Activated naive CD4-positive, alpha-beta T cell treated with anti-CD3 and anti-CD28 coated beads for 36 hours (primary cell): ENCODE measurements around the gene ST7L. TPM values are rescaled to one million over a fixed set of nuclear protein-coding genes. Genes with fewer than 3 reads are reported as not detected.

ENCODE experiments used
- CTCF ChIA-PET: fragments of 350-600 bp; sonication (Branson Sonifier 250); formaldehyde crosslinking; loops from one replicate; lab custom pipeline; 2021; ENCODE audit warnings: antibody characterized with exemption; lab: Charles Lee
- DNase-seq: peaks from one replicate; pipeline ENCODE4 v3.0.0-alpha.2; 2020
- H3K27ac Mint-ChIP-seq: one replicate; pipeline ENCODE4 v1.8.0; 2021; ENCODE audit warnings: mild to moderate bottlenecking, mixed read lengths
- H3K27me3 Mint-ChIP-seq: one replicate; pipeline ENCODE4 v1.8.0; 2021; ENCODE audit warnings: low read depth, mixed read lengths
- H3K36me3 Mint-ChIP-seq: one replicate; pipeline ENCODE4 v1.8.0; 2021; ENCODE audit warnings: low read depth, mixed read lengths
- H3K4me1 Mint-ChIP-seq: one replicate; pipeline ENCODE4 v1.8.0; 2021; ENCODE audit warnings: low read depth, mixed read lengths
- H3K4me3 Mint-ChIP-seq: one replicate; pipeline ENCODE4 v1.8.0; 2021; ENCODE audit warnings: mild to moderate bottlenecking, moderate library complexity, mixed read lengths
- H3K9me3 Mint-ChIP-seq: one replicate; pipeline ENCODE4 v1.8.0; 2021; ENCODE audit warnings: mixed read lengths
- intact Hi-C: fragments of 100-400 bp; cut with micrococcal nuclease; formaldehyde crosslinking; loops from one replicate; pipeline ENCODE4 v1.15.1; 2023
- total RNA-seq, 2 experiments: library from RNA; stranded (reverse); gene quantifications; one replicate each; pipeline ENCODE4 v1.2.3, GENCODE V29; 2021

Gene ST7L
- total RNA-seq, 2 experiments from 2014 or later = 12.1 to 16.4 TPM

DNA sequence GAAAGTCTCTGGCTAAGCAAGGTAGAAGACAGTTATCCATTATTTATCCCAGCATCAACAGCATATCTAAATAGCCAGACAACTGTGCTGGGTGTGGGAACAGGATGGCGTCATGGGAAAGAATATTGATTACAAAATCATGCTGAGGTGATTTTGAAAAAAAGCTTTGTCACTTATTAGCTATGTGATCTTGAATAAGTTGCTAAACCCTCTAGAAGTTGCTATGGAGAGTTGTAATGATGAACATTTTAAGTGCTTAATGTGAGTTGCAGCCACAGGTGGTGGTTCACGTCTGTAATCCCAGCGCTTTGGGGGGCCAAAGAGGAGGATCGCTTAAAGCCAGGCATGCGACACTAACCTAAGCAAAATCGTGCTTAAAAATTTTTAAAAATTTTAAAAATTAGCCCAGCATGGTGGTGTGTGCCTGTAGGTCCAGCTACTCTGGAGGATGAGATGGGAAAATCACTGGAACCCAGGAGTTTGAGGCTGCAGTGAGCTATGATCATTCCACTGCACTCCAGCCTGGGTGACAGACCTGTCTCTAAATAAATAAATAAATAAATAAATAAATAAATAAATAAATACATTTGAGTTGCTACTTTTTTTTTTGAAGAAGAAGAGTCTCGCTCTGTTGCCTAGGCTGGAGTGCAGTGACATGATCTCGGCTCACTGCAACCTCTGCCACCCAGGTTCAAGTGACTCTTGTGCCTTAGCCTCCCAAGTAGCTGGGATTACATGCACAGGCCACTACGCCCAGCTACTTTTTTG is 76.6 kb downstream of the ST7L start:
- DNase-seq = no peak
- Mint-ChIP-seq H3K27ac (no peak overlapping the region), H3K4me3 (no peak overlapping the region), H3K36me3 (peaks cover 5% of the 10 kb centered on the region), H3K9me3 (no peaks in the 10 kb centered on the region), H3K4me1 (peaks cover 2% of the 10 kb centered on the region), H3K27me3 (no peaks in the 10 kb centered on the region)
- CTCF ChIA-PET = interaction anchor here (0.6 to 2.0 kb wide), 4 partner anchors 10 to 573 kb away, joined by 3 to 6 read pairs (median 3); no protein-coding TSS in a partner anchor
- intact Hi-C loops = no loop called here

DNA sequence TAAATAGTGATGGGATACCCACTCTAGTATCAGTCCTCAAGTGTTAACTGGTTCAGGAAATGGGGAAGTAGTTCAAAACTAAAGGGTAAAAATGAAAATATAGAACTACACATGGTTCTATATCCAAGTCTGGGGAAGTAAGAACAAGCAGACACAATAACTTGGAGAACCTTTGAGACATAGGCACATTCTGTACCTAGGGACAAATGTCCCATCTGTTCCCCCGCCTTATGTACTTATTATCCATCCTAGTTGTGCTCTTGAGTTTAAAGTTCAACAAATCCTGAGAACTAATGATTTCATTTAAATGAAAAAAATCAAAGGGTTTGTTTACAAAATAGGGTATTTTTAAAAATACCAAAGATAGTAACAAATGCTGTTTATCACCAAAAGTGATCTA is 77.6 kb downstream of the ST7L start:
- Mint-ChIP-seq H3K27ac (no peak overlapping the region), H3K27me3 (no peaks in the 10 kb centered on the region), H3K4me1 (peaks cover 2% of the 10 kb centered on the region), H3K36me3 (peaks cover 5% of the 10 kb centered on the region), H3K4me3 (no peak overlapping the region), H3K9me3 (no peaks in the 10 kb centered on the region)
- no peak for DNase-seq
- intact Hi-C loops = no loop called here
- CTCF ChIA-PET = no interaction called here

DNA sequence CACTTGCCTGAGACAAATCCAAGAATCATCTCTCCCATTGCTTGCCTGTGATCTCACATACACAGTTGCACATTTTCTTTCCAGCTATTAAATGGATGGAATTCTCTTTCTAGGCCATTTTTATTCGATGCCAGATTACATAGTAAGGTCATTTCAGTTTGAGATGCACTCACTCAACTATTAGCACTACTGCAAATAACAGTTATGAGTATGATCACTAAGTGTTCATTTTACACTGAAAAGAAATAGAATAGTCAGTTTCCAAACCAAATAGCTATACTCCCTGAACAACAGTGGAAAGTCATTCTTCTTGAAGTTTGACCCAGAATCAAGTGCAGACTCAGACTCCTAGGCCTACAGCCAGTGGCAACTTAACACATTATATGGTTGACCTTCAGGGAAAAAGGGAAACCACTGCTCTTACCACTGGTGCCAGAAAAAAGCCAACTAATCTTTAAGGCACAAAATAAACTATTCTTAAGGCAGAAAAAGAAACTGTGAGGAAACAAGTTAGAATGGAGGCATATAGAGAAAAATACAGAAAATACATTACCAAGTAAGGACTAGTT is 78.6 kb downstream of the ST7L start:
- Mint-ChIP-seq H3K27ac (no peak overlapping the region), H3K4me3 (no peak overlapping the region), H3K36me3 (peaks cover 5% of the 10 kb centered on the region), H3K4me1 (peaks cover 2% of the 10 kb centered on the region), H3K9me3 (no peaks in the 10 kb centered on the region), H3K27me3 (no peaks in the 10 kb centered on the region)
- no peak for DNase-seq
- intact Hi-C loops = no loop called here
- CTCF ChIA-PET = interaction anchor here (0.6 kb wide), 1 partner anchor 104 kb away, joined by 4 read pairs; no protein-coding TSS in a partner anchor

DNA sequence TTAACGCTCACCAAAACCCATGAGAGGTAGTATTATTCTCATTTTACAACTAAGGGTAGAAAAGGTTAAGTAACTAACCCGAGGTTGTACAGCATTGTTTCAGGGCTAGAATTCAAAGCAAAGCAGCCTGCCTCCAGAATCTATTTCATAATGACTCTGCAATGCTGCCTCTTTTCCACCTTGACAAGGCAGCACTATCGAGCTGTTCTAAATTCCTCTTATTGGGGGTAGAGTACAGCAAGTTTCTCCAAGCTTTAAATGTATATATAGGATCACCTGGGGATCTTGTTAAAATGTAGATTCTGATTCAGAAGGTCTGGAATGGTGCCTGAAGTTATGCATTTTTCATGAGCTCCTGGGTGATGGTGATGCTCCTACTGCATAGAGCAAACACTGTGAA is 80.1 kb downstream of the ST7L start:
- DNase-seq = no peak
- CTCF ChIA-PET = interaction anchor here (1.9 kb wide), 1 partner anchor 37 kb away, joined by 7 read pairs; no protein-coding TSS in a partner anchor
- intact Hi-C loops = no loop called here
- Mint-ChIP-seq H3K36me3 (peaks cover 5% of the 10 kb centered on the region), H3K4me1 (no peaks in the 10 kb centered on the region), H3K27me3 (no peaks in the 10 kb centered on the region), H3K27ac (no peak overlapping the region), H3K9me3 (no peaks in the 10 kb centered on the region), H3K4me3 (no peak overlapping the region)

DNA sequence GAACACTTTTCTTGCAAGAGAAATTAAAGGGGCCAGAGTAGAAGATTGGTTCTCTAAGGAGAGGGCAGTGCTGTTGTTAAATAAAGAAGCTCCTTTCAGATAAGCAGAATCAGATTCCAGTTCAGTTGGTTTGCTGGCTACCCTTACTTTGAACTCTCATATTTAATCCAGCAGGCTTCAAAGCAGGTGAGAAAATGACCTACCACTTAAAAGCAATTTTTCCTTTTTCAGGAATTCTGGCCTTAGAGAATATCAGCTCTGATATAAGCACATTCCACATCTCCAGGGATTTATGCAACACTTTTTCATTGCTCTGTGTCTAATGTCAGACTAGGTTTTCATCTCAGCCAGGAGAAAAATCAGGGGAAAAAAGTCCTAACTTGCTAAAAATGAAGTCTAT is 81.5 kb downstream of the ST7L start:
- no peak for DNase-seq
- intact Hi-C loops = no loop called here
- Mint-ChIP-seq H3K4me3 (no peak overlapping the region), H3K9me3 (no peaks in the 10 kb centered on the region), H3K4me1 (no peaks in the 10 kb centered on the region), H3K36me3 (peaks cover 8% of the 10 kb centered on the region), H3K27me3 (no peaks in the 10 kb centered on the region), H3K27ac (no peak overlapping the region)
- CTCF ChIA-PET = no interaction called here

DNA sequence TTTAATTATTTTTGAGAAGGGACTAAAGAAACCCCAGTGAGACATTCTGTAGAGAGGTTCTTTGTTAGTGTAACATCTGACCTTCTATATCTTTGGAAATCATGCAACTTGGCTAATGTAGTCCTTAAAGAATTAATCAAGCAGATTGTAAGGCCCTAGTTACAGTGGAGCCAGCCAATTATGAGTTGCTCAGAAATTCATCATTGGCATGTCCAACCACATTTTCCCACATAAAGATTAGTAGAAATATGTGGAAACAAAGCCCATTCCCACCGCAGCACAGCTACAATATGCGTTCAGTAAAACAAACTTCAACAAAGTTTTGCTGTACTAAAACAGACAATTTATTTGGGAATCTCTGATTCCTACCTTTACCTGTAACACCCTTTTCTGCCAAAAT is 82.4 kb downstream of the ST7L start:
- H3K9me3 Mint-ChIP-seq = no peaks in the 10 kb centered on the region

DNA sequence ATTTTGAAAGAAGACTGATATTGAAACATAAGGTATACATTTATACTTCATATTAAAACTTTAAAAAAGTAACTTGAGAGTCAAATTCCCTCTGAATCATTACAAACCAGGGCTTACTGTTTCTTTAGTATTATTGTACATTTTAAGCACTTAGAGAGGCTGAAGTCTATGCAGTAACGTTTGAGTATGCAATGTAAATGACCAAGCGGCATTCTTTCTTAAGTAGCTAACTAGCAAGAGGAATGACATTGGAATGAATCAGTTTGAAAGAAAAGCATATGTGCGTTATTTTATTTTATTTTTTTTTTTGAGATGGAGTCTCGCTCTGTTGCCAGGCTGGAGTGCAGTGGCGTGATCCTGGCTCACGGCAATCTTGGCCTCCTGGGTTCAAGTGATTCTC is 85.9 kb downstream of the ST7L start:
- no peak for DNase-seq
- no peaks in the 10 kb centered on the region for H3K4me1 Mint-ChIP-seq
- intact Hi-C loops = no loop called here
- CTCF ChIA-PET = interaction anchor here (1.6 kb wide), 1 partner anchor 10 kb away, joined by 3 read pairs; no protein-coding TSS in a partner anchor
- no peaks in the 10 kb centered on the region for H3K27me3 Mint-ChIP-seq
- no peak overlapping the region for H3K27ac Mint-ChIP-seq
- no peaks in the 10 kb centered on the region for H3K9me3 Mint-ChIP-seq
- H3K4me3 Mint-ChIP-seq = no peak overlapping the region
- H3K36me3 Mint-ChIP-seq = peaks cover 2% of the 10 kb centered on the region

More for the DNA sequence above, 82.4 kb downstream of the ST7L start:
- H3K36me3 Mint-ChIP-seq = peaks cover 8% of the 10 kb centered on the region
- H3K4me3 Mint-ChIP-seq = no peak overlapping the region
- CTCF ChIA-PET = no interaction called here
- intact Hi-C loops = no loop called here
- no peak for DNase-seq
- H3K4me1 Mint-ChIP-seq = no peaks in the 10 kb centered on the region
- H3K27me3 Mint-ChIP-seq = no peaks in the 10 kb centered on the region
- no peak overlapping the region for H3K27ac Mint-ChIP-seq

DNA sequence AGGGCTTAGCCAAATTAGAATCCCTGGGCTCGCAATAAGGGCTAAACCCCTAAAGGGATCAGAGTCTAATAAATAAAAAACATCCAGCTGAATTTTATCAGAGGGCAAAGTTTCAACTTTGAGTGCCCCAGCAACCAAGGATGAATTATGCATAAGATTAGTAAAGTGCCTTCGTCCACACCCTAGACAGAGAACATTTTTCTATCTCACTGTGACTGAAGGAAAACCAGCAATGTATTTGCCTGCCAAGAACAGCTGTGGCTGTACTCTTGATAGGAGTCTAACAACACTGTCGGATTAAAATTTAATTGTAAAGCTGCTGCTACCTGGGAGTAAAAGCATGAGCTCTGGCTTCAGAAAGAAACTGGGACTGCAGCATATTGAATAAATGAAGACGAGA is 86.9 kb downstream of the ST7L start:
- no peaks in the 10 kb centered on the region for H3K9me3 Mint-ChIP-seq
- H3K27me3 Mint-ChIP-seq = no peaks in the 10 kb centered on the region
- H3K27ac Mint-ChIP-seq = no peak overlapping the region
- no peak overlapping the region for H3K4me3 Mint-ChIP-seq
- no peaks in the 10 kb centered on the region for H3K4me1 Mint-ChIP-seq
- no peak for DNase-seq
- intact Hi-C loops = no loop called here
- peaks cover 4% of the 10 kb centered on the region for H3K36me3 Mint-ChIP-seq
- CTCF ChIA-PET = interaction anchor here (0.7 to 1.6 kb wide), 2 partner anchors 11 to 13 kb away, joined by 3 read pairs; no protein-coding TSS in a partner anchor

DNA sequence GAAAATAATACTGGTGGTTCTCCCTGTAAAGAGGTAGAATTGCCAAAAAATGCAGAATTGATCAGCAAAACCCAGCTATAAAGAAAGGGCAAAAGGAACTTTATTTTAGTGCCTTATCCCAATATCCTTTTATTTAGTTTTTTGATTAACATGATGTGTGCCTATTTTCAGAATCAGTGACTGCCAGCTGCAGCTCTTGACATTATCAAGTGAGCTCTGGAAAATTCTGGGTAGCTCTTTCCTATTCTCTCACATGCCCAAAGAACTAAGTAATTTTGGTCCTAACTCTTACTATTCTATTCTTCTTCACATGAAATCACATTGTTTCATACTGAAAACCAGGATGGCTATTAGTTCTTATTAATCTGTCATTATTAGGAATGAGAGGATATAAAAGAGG is 88.1 kb downstream of the ST7L start:
- H3K4me1 Mint-ChIP-seq = no peaks in the 10 kb centered on the region
- H3K4me3 Mint-ChIP-seq = no peak overlapping the region
- no peak overlapping the region for H3K27ac Mint-ChIP-seq
- peaks cover 4% of the 10 kb centered on the region for H3K36me3 Mint-ChIP-seq
- CTCF ChIA-PET = interaction anchor here (1.2 kb wide), 1 partner anchor 9 kb away, joined by 3 read pairs; no protein-coding TSS in a partner anchor
- H3K9me3 Mint-ChIP-seq = no peaks in the 10 kb centered on the region
- no peaks in the 10 kb centered on the region for H3K27me3 Mint-ChIP-seq
- intact Hi-C loops = no loop called here
- no peak for DNase-seq

DNA sequence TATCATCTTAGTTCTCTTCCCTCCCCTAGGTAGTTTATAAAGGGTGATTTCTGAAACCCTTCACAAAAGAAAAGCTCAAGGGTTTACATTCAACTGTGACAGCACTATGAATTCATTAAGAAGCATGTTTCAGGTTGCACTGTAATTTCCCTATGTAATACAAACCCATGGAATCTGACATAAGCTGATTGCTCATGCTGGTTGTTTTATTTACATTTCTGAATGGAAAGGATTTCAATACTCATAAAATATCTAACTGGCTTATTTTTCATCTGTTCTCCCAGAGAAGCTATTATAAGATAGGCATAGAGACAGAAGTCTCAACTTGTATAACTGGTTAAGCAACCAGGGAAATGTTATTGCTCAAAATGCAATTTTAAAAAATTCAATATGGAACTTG is 89.6 kb downstream of the ST7L start:
- Mint-ChIP-seq H3K4me1 (no peaks in the 10 kb centered on the region), H3K27me3 (no peaks in the 10 kb centered on the region), H3K4me3 (no peak overlapping the region), H3K9me3 (no peaks in the 10 kb centered on the region), H3K27ac (no peak overlapping the region), H3K36me3 (peaks cover 4% of the 10 kb centered on the region)
- DNase-seq = no peak
- CTCF ChIA-PET = no interaction called here
- intact Hi-C loops = no loop called here

DNA sequence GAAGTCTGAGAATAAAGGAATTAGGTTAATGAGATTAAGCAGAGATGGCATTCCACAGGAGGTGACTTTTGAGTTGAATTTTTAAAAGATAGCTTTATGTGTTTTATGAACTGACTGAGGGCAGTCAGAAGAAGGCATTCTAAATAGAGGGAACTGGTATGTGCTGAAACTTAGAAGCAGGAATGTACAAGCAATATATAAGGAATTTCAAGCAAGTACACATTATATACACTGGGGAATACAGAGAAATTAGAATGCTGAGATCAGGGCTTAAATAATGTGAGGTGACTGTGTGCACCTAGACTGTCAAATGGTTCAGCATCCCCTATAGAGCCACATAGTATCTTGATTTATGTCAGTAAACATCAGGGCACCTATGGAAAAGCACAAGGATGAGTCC is 90.9 kb downstream of the ST7L start:
- no peaks in the 10 kb centered on the region for H3K27me3 Mint-ChIP-seq
- no peaks in the 10 kb centered on the region for H3K4me1 Mint-ChIP-seq
- no peak overlapping the region for H3K27ac Mint-ChIP-seq
- peaks cover 2% of the 10 kb centered on the region for H3K36me3 Mint-ChIP-seq
- intact Hi-C loops = no loop called here
- DNase-seq = no peak
- no peak overlapping the region for H3K4me3 Mint-ChIP-seq
- CTCF ChIA-PET = no interaction called here
- no peaks in the 10 kb centered on the region for H3K9me3 Mint-ChIP-seq

DNA sequence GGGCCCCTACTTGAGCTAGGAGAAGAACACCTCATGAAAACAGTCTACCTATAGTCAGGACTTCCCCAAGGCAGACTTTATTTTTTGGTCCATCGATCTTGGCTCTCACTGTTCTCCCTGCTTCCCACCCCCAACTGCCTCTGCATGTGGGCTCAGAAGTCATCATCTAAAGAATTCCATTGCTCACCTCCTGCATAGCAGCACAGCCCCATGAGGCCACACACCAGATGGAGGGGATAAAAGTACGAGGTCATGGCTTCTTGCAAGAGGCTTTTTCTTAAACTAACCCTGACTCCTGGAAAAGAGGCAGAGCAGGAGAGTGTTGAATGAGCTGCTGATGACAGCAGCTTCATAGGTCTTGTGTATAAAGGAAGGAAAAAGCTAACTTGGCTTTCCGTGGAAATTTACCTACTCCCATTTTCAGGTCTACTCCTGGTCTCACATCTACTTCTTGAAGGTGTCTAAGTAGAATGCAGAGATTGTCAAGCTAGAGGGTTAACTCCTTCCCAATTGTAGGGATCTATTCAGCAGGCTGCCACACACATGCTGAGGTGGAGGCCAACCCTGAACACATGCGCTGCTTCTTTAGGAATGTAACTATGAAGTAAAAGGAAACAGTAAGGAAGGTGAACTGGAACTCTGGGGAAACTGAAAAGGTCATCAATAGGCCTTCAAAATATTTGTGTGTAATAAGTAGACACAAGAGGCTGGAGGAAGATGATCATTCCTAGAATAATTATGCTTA is 91.5 kb downstream of the ST7L start:
- H3K4me3 Mint-ChIP-seq = no peak overlapping the region
- no peak overlapping the region for H3K27ac Mint-ChIP-seq
- no peaks in the 10 kb centered on the region for H3K9me3 Mint-ChIP-seq
- intact Hi-C loops = no loop called here
- H3K27me3 Mint-ChIP-seq = no peaks in the 10 kb centered on the region
- no peaks in the 10 kb centered on the region for H3K4me1 Mint-ChIP-seq
- no peak for DNase-seq
- CTCF ChIA-PET = interaction anchor here (0.7 kb wide), 1 partner anchor 365 kb away, joined by 3 read pairs; no protein-coding TSS in a partner anchor
- peaks cover 2% of the 10 kb centered on the region for H3K36me3 Mint-ChIP-seq
